GM12801 (cell line): ENCODE data around the gene KCNQ1.

Source experiments
- TF ChIP-seq, protein P1 (sequence below): IDR thresholded peaks from one replicate; pipeline ENCODE4 v1.5.1; 2011; ENCODE audit warnings: control low read depth; ENCODE audit not compliant: insufficient read length; ENCODE audit errors: extremely low read depth

Gene KCNQ1

DNA sequence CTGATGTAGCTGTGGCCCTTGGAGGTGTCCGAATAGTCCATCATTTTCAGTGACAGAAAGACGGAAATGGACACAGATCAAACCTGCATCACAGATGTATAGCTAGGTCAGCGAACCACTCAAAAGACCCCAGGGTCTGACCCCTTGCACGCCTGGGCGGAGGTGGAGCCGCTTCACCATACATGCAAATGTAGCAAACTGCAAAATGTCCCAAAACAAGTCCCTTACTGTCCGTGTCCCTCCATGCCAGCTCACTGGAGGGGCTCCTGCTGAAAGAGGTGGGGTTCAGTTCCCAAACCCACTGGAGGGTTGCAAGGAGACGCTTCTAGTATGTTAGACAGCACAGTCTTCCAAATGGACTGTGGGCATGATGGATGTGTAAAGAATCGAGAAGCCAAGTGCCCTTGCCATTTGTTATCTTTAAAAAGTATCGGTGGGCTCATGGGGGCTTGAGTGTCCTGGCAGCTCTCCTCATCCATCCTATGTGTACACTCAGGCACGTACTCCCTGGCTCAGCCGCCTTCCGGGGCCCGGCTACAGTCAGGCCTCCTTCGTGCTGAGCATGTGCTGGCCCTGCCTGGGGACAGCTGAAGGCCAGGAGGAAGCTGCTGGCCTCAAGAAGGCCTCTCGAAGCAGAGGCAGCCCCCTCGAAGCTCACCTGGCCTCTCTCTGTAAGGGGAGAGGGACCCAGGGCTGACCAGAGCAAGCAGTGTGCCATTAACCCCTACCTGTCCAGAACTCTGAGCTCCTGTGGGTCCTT lies 275.2 kb downstream of the KCNQ1 start:
- TF ChIP-seq, protein P1, sequence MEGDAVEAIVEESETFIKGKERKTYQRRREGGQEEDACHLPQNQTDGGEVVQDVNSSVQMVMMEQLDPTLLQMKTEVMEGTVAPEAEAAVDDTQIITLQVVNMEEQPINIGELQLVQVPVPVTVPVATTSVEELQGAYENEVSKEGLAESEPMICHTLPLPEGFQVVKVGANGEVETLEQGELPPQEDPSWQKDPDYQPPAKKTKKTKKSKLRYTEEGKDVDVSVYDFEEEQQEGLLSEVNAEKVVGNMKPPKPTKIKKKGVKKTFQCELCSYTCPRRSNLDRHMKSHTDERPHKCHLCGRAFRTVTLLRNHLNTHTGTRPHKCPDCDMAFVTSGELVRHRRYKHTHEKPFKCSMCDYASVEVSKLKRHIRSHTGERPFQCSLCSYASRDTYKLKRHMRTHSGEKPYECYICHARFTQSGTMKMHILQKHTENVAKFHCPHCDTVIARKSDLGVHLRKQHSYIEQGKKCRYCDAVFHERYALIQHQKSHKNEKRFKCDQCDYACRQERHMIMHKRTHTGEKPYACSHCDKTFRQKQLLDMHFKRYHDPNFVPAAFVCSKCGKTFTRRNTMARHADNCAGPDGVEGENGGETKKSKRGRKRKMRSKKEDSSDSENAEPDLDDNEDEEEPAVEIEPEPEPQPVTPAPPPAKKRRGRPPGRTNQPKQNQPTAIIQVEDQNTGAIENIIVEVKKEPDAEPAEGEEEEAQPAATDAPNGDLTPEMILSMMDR: no peak

DNA sequence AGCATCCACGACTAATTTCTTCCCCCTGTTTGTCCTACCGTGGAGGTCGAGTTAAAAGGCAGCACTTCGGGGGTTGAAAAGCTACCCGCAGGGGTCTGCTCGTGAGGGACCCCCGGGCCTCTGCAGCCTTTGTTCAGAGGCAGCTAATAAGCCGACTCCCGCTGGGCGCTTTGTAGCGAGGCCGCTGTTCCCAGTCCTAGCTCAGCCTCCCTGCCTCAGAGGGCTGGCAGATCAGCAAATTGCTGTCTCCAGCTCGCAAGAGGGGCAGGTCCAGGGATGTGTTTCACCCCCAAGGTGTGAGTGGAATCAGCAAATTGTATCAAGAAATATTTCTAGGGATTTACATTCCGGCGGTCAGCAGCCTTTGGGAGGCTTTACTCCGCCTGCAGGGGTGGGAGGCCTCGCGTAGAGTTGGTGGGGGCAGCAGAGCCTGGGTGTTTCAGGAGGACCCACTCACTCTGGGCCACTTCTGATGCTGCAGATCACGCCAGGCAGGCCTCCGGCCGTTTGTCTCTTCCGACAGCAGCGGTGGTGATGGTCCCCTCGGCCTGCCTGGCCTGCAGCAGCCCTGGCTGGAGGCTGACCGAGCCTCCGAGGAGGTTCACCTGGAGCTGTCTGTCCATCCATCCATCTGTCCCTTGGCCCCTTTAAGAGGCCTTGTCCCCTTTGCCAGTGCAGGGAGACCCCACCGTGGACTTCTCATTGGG lies 276.6 kb downstream of the KCNQ1 start:
- TF ChIP-seq, protein P1: no peak

DNA sequence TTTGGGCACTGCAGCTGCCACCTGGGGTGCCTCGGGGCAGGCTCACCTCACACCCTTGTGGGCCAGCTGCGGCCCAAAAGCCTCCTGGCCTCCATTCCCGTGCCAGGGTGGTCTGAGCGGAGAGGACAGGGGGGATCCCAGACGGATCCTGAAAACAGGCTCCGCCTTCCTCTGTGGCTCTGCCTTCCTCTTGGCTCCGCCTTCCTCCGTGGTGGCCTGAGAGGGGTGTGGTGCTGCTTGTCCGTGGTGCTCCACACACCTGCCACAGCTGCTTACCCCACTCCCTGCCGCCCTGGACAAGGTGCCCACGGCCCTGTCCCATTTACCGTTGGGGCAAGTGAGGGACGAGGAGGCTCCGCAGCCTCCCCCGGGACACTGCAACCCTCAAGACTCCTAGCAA lies 278.1 kb downstream of the KCNQ1 start:
- TF ChIP-seq, protein P1: no peak

DNA sequence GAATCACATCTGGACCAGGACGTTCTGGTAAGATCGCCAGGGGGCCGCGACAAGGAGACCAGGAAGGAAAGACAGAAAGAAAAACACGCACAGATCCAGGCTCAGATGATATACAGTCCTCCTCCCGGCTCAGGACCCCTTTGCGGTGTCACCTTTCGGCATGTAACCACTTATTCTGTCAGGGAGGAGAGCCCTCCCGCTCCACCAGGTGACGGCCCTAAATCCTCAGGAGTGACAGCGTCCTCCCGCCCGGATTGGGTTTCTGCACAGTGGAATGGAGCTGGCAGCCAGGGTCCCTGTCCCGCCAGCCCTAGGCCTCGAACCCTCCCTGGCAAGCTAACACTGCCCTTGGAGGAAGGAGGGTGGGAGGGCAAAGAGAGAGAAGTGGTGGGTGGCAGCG lies 279.3 kb downstream of the KCNQ1 start:
- TF ChIP-seq, protein P1: no peak

DNA sequence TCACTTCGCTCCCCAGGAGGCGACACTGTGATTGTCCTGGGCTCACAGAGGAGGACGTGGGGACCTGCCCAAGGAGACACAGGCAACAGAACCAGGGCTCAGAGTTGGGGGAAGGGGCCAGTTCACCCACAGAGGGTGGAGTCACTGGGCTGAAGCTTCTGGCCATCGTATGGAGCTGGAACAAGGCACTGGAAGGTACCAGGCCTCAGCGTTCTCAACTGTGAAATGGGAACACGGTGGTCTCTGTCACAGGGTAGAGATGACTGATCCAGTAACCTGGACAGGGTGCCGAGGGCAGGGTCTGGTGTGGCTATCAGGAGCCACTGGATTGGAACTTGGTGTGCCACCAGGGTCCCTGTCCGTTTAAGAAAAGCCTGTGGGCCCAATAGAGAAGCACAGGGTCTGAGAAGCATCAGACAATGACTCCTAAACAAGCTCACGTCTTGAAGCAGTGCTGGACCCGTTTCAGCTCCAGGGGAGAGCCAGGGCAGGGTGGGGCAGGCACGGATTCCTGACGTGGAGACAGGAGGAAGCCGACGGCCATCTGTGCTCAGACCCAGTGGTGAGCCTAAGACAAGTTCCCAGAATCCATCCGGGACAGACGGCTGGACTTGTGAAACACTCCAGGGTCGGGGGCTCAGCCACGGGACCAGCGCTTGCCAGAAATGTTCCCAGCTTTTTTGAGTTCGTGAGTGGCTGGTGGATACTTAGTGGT lies 280.0 kb downstream of the KCNQ1 start:
- TF ChIP-seq, protein P1: no peak

DNA sequence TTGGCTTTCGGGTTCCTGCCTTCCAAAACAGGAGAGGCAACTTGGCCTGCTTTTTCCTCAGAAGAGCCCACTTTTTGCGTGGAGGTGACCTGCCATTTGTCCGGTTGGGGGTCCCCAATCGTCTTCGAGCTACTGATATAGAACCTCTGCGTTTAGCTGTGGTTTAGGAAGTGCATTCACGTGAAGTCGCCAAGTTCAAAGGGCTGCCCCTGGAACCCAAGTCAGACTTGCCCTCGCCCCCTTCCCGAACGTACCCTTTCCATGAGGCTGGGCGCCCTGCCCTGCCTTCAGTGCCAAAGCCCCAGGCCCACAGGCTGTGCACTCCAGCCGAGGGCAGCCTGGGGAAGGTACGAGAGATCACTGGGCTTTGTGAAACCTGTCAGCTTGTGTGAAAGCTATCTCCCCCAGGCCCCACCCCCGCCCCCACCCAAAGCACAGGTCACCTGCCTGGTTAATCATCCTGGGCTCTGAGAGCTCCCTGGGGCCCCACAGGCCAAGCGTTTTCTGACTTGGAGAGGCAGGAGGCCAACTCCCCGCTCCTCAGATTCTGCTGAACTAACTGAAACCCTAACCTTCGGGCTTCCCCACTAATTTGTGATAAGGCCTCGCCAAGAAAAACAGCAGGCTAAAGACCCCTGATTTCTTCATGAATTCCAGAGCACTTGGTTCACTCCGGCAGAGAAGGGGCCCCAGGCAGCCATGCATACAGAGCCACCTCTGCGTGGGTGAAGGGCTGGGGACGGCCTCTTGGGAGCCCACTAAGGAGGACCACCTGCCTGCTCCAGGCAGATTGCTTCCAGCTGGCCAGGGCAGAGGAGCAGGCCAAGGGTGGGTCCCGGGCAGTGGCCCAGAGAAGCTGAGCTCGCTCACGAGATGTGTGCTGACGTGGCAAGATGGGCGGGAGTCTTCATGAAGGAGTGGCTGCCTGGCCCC lies 280.8 kb downstream of the KCNQ1 start:
- TF ChIP-seq, protein P1: no peak
